Astrocyte of the spinal cord (primary cell): ENCODE data around the gene SLC13A3.

Experiments used
- DNase-seq: peaks from one replicate; pipeline ENCODE4 v3.0.0; 2011; ENCODE audit warnings: low read depth, low spot score
- H3K4me3 ChIP-seq: 2 replicates; pipeline ENCODE4 v1.5.1; 2011; ENCODE audit warnings: low read depth, mild to moderate bottlenecking, low read length, moderate library complexity
- CTCF ChIP-seq: IDR thresholded peaks from 2 replicates; pipeline ENCODE4 v1.5.1; 2012; ENCODE audit warnings: low read depth, mild to moderate bottlenecking, low read length, inconsistent platforms
- in situ Hi-C: cut with HindIII; loops from 2 replicates; pipeline ENCODE4 v1.10.0; 2017; ENCODE audit warnings: low sequenced_read_pairs

SLC13A3 gene

DNA sequence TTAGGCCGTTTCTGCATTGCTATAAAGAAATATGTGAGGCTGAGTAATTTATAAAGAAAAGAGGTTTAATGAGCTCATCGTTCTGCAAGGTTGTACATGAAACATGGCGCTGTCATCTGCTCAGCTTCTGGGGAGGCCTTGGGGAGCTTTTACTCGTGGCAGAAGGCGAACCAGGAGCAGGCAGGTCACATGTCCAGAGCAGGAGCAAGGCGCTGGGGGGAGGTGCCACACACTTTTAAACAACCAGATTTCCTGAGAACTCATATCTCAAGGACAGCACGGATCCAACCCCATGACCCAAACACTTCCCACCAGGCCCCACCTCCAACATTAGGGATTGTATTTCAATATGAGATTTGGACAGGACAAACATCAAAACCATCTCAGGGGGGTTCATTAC lies 6.4 kb upstream of the SLC13A3 start:
- TF ChIP-seq CTCF = no peak
- in situ Hi-C loops = no loop called here
- H3K4me3 ChIP-seq = no peak overlapping the region
- DNase-seq = no peak

DNA sequence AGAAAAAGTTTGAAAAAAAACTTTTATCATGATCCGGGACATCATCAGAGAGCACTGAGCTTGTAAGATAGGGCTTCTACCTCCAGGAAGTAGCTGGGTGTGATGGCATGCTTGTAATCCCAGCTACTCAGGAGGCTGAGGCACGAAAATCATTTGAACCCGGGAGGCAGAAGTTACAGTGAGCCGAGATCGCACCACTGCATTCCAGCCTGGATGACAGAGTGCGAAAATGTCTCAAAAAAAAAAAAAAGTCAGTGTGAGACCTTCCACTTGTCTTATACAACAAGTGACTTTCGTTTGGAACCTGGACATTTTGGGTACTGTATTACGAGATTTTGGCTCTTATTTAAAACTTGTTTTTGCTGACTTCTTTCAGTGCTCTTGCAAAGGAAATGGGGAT lies 5.9 kb upstream of the SLC13A3 start:
- TF ChIP-seq CTCF = no peak
- DNase-seq = no peak
- in situ Hi-C loops = no loop called here
- no peak overlapping the region for H3K4me3 ChIP-seq

- no peak for DNase-seq
- no peak for TF ChIP-seq CTCF
- no peak overlapping the region for H3K4me3 ChIP-seq
- in situ Hi-C loops = no loop called here
Measured at GRCh38 chr20:46652699-46653098, 1.4 kb upstream of the SLC13A3 start.

DNA sequence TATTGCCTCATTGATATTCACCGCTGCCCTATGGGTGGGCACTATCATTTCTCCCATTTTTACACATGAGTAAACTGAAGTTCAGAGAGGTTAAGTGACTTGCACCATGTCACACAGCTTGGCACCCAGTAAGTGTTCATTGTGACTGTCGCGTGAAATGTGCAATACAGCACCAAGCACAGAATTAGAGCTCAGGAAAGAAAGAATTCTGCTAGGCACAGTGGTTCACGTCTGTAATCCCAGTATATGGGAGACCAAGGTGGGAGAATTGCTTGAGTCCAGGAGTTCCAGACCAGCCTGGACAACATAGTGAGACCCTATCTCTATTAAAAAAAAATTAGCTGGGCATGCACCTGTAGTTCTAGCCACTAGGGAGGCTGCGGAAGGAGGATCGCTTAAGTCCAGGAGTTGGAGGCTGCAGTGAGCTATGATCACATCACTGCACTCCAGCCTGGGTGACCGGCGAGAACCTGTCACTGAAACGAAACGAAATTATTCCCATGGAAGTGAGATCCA lies 626 bp downstream of the SLC13A3 start:
- no peak overlapping the region for H3K4me3 ChIP-seq
- no peak for TF ChIP-seq CTCF
- no peak for DNase-seq
- in situ Hi-C loops = no loop called here

DNA sequence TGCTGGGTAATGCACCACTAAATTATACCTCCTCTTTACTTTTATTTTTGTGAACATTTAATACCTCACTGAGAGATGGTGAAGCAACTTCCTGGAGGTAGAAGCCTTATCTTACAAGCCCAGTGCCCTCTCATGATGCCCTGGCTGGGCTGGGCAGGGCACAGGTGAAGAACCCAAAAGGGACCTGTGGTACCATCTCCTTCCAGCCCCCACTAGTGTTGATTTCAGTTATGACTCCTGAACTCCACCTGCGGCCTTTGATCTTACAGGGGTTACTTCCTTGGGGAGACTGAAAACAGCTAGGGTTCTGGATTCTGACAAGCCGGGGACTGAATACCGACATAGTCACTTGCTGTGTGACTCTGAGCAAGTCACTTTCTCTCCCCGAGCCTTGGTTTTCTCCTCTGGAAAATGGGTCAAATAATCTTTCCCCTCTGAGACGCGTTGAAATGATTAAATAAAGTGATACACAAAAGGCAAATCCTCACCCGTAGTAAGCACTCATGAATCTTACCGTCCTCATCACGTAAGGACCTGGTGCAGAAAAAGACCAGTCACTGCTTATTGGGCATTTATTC lies 1.2 kb downstream of the SLC13A3 start:
- in situ Hi-C loops = no loop called here
- no peak overlapping the region for H3K4me3 ChIP-seq
- no peak for DNase-seq
- no peak for TF ChIP-seq CTCF

- TF ChIP-seq CTCF = no peak
- in situ Hi-C loops = no loop called here
- H3K4me3 ChIP-seq = no peak overlapping the region
- DNase-seq = no peak
Measured at GRCh38 chr20:46649650-46649949, 1.7 kb downstream of the SLC13A3 start.
